Esophagus muscularis mucosa (tissue), 4 donors: ENCODE measurements around the gene CEP57. TPM values are rescaled to one million over a fixed set of nuclear protein-coding genes. Genes with fewer than 3 reads are reported as not detected.
A peak's percentile ranks its signal among the peaks of the same experiment; 100 is the strongest.

Source experiments
- DNase-seq: peaks from one replicate; pipeline ENCODE4 v3.0.0-alpha.2; 2017; ENCODE audit errors: extremely low spot score
- H3K27ac ChIP-seq, 4 donors: fragments of 200-600 bp; sonication (generic); replicated peaks in 1 of 4; 1 replicate in 3 of 4; 2 replicates in 1 of 4; pipeline ENCODE4 v1.5.1; 2016 to 2019; ENCODE audit warnings: mild to moderate bottlenecking in 1 of 4
- H3K27me3 ChIP-seq, 4 donors: fragments of 200-600 bp; sonication (generic); one replicate each; pipeline versions ENCODE4 v1.5.1 to v1.6.0; 2016 to 2019
- H3K36me3 ChIP-seq, 4 donors: fragments of 200-600 bp; sonication (generic); one replicate each; pipeline ENCODE4 v1.5.1; 2016 to 2019
- H3K4me1 ChIP-seq, 4 donors: fragments of 200-600 bp; sonication (generic); one replicate each; pipeline ENCODE4 v1.5.1; 2016 to 2019
- H3K4me3 ChIP-seq, 4 donors: fragments of 200-600 bp; sonication (generic); 1 replicate in 2 of 4; 2 replicates in 2 of 4; pipeline ENCODE4 v1.5.1; 2016 to 2019; ENCODE audit warnings: mild to moderate bottlenecking in 4 of 4, moderate library complexity in 1 of 4
- H3K9me3 ChIP-seq, 4 donors: fragments of 200-600 bp; sonication (generic); 1 replicate in 3 of 4; 2 replicates in 1 of 4; pipeline ENCODE4 v1.5.1; 2016 to 2019
- EP300 ChIP-seq: sonication (generic); formaldehyde crosslinking; IDR thresholded peaks from one replicate; pipeline ENCODE4 v1.6.1; 2017; ENCODE audit warnings: antibody characterized with exemption
- POLR2A ChIP-seq: fragments of 450-650 bp; IDR thresholded peaks from one replicate; pipeline ENCODE4 v1.6.1; 2017; ENCODE audit warnings: antibody characterized with exemption, moderate library complexity, mild to moderate bottlenecking, low read depth
- POLR2AphosphoS5 ChIP-seq, 2 donors: sonication (generic); formaldehyde crosslinking; IDR thresholded peaks; one replicate each; pipeline ENCODE4 v1.6.1; 2017; ENCODE audit warnings: antibody characterized with exemption in 2 of 2
- WGBS: methylation state at CpG from one replicate; pipeline ENCODE4 v1.1.5; 2018; 5-methylcytosine and 5-hydroxymethylcytosine counted together
- intact Hi-C: fragments of 100-400 bp; cut with DNase I; formaldehyde crosslinking; loops from one replicate; pipeline ENCODE4 v1.15.1; 2023
- total RNA-seq, 4 donors: library from RNA; depleted of rRNA; stranded (reverse); fragments of >200 nt; gene quantifications; one replicate each; pipeline versions ENCODE4 v1.1.0 to v1.2.1, GENCODE V29; 2016
- TF ChIP-seq, protein P1 (sequence below), 3 experiments: fragments of 200-600 bp in 2 of 3; fragments of 450-650 bp in 1 of 3; sonication (generic) in 2 of 3; IDR thresholded peaks; one replicate each; pipeline ENCODE4 v1.5.1; 2017 to 2019; ENCODE audit warnings: antibody characterized with exemption in 3 of 3, mild to moderate bottlenecking in 2 of 3, moderate library complexity in 1 of 3

CEP57 gene
- total RNA-seq, 4 donors from 2014 or later: 22.9 to 46.9 (median 23.9) TPM

DNA sequence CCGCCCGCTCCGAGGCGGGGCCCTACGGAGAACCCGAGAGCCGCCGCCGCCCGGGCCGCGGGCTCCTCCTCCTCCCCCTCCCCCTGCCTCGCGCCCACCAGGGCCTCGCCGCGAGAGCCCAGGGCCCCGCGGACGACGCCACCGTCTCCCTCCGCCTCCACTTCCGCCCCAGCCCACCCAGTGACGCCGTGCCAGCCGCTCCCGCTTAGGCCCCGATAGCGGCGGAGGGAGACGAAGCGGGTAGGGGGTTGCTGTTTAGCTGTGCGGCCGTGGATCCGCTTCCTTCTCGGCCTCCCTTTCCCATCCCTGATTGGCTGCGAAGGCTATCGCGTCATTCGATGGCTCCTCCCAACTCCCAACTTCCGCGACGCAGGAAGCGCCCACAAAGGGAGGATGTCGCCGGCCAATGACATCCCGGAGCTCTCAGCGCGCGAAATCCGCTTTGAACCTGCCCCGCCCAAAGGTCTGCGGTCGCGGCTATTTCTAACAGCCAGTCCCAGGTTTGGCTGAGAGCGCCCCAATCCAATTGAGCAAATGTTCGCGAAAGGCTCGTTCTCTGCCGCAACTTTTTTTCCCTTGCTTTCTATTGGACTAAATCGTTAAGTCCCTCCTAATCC lies 684 bp upstream of the CEP57 start, which contains the start of gene FAM76B:
Gene FAM76B, minus strand, starts transcription at position 277 of the 617 bp plus-strand sequence. CDS start 304 bp downstream, outside the sequence.
- Histone ChIP-seq H3K4me3 (peak within 1 kb of the TSS; percentile 84 to 94 (median 88)), H3K27ac (peak within 1 kb of the TSS; percentile 97 to 99 (median 98)), H3K36me3 (peaks cover 20 to 31% (median 25%) of the 10 kb centered on the region in 4 donors), H3K9me3 (no peaks in the 10 kb centered on the region), H3K27me3 (no peaks in the 10 kb centered on the region), H3K4me1 (peaks cover 23 to 31% (median 29%) of the 10 kb centered on the region in 4 donors)
- under 1% methylated on average over 20 of the region's 62 CpGs for WGBS
- peak; percentile 91 for TF ChIP-seq POLR2A
- TF ChIP-seq EP300: no peak
- TF ChIP-seq, protein P1, sequence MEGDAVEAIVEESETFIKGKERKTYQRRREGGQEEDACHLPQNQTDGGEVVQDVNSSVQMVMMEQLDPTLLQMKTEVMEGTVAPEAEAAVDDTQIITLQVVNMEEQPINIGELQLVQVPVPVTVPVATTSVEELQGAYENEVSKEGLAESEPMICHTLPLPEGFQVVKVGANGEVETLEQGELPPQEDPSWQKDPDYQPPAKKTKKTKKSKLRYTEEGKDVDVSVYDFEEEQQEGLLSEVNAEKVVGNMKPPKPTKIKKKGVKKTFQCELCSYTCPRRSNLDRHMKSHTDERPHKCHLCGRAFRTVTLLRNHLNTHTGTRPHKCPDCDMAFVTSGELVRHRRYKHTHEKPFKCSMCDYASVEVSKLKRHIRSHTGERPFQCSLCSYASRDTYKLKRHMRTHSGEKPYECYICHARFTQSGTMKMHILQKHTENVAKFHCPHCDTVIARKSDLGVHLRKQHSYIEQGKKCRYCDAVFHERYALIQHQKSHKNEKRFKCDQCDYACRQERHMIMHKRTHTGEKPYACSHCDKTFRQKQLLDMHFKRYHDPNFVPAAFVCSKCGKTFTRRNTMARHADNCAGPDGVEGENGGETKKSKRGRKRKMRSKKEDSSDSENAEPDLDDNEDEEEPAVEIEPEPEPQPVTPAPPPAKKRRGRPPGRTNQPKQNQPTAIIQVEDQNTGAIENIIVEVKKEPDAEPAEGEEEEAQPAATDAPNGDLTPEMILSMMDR (IDR thresholded peaks at IDR 0.05): no peak
- peak; percentile 94 to 98 for TF ChIP-seq POLR2AphosphoS5 (IDR thresholded peaks at IDR 0.05)
- intact Hi-C loops: loop anchor here (10.0 kb wide), 1 partner anchor 815 kb away; the partner anchor contains the start of genes CWC15 and KDM4D
- peak; percentile 100 for DNase-seq

DNA sequence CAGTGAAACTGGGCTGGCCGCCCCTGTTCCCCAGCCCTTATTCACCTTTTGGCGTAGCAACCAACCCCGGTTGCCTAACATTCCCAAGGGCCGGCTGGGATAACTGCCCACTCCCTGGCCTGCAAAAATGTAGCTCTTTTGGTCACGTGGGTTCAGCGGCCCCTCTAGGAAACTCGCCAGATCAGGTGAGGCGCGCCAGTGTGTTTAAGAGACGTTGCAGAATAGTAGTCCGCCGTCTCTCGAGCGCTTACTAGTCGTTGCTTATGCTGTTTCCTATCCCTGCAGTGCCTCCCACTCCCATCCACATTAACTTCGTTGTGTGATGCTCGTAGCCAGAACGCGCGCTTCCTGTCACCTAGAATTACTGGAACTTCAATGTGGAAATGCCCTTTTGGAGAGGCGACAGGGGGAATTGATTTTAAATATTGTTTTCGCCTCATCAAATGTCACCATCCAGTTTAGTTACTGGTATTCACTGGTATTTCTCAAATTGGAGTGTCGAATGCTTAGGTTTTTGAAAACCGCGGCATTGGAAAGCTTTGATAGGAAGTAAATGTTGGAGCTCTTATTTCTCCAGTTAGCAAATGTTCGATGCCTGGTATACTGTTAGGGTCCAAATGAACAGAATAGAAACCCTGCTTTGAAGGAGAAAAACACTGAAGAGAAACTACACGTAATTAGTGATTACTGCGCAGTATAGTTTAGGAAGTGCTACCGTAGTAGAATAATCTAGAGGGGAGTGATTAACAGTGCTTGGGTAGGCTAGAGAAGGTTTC lies 823 bp downstream of the CEP57 start:
- Histone ChIP-seq H3K27me3 (no peaks in the 10 kb centered on the region), H3K4me3 (peak overlapping the region; percentile 84 to 94 (median 88)), H3K9me3 (no peaks in the 10 kb centered on the region), H3K36me3 (peaks cover 7 to 16% (median 12%) of the 10 kb centered on the region in 4 donors), H3K4me1 (peaks cover 23 to 31% (median 29%) of the 10 kb centered on the region in 4 donors), H3K27ac (peak overlapping the region; percentile 97 to 99 (median 98))
- TF ChIP-seq, protein P1 (IDR thresholded peaks at IDR 0.05): no peak
- TF ChIP-seq EP300 (no peak), POLR2A (no peak), POLR2AphosphoS5 (IDR thresholded peaks at IDR 0.05) (peak in 1 of 2 donors; percentile 46)
- no peak for DNase-seq
- WGBS: 9% methylated on average over 21 of the region's 29 CpGs
- intact Hi-C loops: loop anchor here (10.0 kb wide), 1 partner anchor 816 kb away; the partner anchor contains the start of genes CWC15 and KDM4D

DNA sequence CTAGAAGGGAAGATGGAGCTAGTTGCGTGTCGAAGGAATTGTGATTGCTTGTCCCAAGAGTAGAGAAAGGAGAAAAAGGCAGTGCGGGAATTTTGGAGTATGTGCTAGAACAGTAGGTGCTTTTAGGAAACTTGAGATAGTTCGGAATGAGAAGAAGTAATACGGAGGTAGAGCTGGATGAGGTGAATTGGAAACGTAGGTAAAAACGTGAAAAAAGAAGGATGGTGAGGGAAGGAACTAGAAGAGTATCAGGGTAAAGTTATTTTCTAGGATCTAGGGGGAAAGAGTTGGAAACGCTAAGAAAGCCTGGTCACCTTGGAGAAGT lies 1.4 kb downstream of the CEP57 start:
- Histone ChIP-seq H3K9me3 (no peaks in the 10 kb centered on the region), H3K36me3 (peaks cover 6 to 11% (median 8%) of the 10 kb centered on the region in 4 donors), H3K27me3 (no peaks in the 10 kb centered on the region), H3K4me1 (peaks cover 23 to 31% (median 29%) of the 10 kb centered on the region in 4 donors), H3K4me3 (peak overlapping the region; percentile 84 to 94 (median 88)), H3K27ac (peak overlapping the region in 1 of 4 donors; percentile 97)
- no peak for DNase-seq
- TF ChIP-seq POLR2AphosphoS5 (IDR thresholded peaks at IDR 0.05): no peak
- no peak for TF ChIP-seq POLR2A
- TF ChIP-seq EP300: no peak
- TF ChIP-seq, protein P1 (IDR thresholded peaks at IDR 0.05): no peak
- intact Hi-C loops: loop anchor here (10.0 kb wide), 1 partner anchor 817 kb away; the partner anchor contains the start of genes CWC15 and KDM4D
- 55% methylated on average over 8 of the region's 8 CpGs for WGBS

DNA sequence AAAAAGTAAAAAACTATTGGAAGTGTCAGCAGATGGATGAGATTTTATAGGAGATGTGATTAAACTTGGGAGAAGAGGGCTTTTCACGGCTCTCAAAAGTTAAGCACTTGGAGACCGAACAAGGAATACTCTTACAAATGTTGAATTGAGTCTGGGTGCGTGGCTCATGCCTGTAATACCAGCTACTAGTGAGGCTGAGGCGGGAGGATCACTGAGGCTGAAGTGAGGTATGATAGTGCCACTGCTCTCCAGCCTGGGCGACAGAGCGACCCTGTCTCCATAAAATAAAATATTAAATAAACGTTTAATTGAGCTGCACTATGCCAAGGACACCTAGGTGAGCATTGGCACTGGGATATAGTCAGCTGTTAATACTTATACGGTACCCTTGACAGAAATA lies 1.9 kb downstream of the CEP57 start:
- no peak overlapping the region for H3K27ac ChIP-seq
- H3K9me3 ChIP-seq: no peaks in the 10 kb centered on the region
- H3K27me3 ChIP-seq: no peaks in the 10 kb centered on the region
- intact Hi-C loops: loop anchor here (10.0 kb wide), 1 partner anchor 817 kb away; the partner anchor contains the start of genes CWC15 and KDM4D
- H3K36me3 ChIP-seq: peaks cover 2 to 5% (median 3%) of the 10 kb centered on the region in 4 donors
- no peak overlapping the region for H3K4me3 ChIP-seq
- DNase-seq: no peak
- peaks cover 23 to 31% (median 29%) of the 10 kb centered on the region in 4 donors for H3K4me1 ChIP-seq
- WGBS: 95% methylated on average over 8 of the region's 8 CpGs
- TF ChIP-seq, protein P1 (IDR thresholded peaks at IDR 0.05): no peak
- TF ChIP-seq POLR2A (no peak), POLR2AphosphoS5 (IDR thresholded peaks at IDR 0.05) (no peak), EP300 (no peak)
